Putamen (tissue), 1 donor: ENCODE measurements around the gene ELK3.

Experiments used
- DNase-seq: peaks from one replicate; pipeline ENCODE4 v3.0.0-alpha.2; 2016; ENCODE audit warnings: low spot score

ELK3 gene

DNA sequence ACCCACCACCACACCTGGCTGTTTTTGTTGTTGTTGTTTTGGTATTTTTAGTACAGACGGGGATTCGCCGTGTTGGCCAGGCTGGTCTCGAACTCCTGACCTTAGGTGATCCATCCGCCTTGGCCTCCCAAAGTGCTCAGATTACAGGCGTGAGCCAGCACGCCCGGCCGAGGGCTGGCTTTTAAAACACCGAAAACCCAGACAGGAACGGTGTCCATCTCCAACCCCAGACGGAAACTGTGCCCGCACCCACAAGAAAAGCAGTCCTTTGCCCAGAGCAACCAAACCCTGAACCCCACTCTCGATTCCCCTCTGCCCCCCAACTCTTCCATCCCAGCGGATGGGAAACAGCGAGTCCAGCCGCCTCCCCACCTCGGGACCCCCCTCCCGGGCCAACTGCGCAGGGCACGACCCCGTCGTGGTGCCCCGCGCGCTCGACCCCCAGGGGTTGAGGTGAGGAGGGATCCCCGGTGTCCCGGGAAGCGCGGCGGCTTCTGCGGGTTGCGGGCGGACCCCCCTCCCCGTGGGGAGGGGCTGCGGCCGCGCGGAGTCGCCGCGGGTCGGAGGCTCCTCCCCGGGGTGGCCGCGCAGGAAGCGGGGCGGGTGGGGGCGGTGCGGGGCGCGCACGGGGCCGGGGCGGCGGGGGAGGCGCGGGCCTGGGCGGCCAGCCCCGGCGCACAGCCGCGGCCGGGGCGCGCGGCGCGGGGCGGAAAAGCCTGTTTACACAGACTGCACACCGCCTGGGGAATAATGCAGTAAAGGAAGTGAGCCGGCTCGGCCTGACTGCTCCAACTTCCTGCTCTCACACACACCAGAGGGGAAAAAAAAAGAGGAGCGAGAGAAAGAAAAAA is at the start of gene ELK3:
Gene ELK3, plus strand, starts transcription at position 651 of the 851 bp plus-strand sequence.
- no peak for DNase-seq

DNA sequence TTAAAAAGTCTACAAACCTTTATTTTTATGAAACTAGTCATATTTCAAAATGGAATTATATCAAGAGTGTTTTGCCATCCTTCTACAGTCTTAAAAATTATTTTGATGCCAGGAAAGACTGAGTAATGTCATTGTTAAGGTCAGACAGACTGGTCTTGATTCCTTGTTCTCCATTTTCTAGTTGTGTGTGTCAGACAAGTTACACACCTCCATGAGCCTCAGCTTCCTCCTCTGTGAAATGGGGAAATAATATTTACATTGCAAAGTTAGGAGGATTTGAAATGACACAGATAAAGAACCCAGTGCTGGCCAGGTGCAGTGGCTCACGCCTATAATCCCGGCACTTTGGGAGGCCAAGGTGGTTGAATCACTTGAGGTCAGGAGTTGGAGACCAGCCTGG is 47.4 kb upstream of the ELK3 start:
- DNase-seq, result no peak

DNA sequence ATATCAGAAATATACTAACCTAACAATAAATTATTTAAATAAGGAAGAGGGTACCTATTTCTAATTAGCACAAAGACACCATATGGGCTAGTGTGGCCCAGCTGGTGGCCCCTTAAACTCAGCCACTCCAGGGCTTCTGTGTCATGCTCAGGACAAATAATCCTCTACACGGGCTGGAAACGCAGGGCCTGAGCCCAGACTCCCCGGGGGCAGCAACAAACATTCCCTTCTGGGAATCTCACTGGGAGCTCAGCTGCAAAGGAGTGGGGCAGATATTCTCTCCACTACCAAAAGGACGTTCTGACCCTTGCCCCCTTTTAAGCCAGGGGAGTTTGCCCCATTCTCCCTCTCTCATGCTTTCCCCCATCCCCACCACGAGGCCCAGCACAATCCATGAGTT is 43.7 kb upstream of the ELK3 start:
- no peak for DNase-seq

DNA sequence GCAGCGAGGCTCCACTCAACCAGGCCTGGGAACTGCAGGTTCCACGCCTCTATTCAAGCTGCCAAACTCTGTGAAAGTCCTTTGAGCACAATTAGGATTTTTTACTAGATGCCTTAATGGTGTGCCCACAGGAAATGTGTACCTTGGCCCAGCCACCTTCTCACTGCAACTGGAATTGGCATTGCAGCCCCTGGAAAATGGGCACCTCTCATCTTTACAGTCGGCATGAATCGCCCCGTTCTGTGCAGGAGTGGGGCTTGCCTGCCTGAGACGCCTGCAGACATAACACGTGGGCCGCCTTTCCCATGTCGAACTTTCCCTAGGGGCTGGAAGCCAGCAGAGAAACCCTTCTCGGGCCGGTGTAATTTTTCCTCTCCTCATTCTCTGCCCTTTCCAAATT is 42.0 kb upstream of the ELK3 start:
- no peak for DNase-seq

DNA sequence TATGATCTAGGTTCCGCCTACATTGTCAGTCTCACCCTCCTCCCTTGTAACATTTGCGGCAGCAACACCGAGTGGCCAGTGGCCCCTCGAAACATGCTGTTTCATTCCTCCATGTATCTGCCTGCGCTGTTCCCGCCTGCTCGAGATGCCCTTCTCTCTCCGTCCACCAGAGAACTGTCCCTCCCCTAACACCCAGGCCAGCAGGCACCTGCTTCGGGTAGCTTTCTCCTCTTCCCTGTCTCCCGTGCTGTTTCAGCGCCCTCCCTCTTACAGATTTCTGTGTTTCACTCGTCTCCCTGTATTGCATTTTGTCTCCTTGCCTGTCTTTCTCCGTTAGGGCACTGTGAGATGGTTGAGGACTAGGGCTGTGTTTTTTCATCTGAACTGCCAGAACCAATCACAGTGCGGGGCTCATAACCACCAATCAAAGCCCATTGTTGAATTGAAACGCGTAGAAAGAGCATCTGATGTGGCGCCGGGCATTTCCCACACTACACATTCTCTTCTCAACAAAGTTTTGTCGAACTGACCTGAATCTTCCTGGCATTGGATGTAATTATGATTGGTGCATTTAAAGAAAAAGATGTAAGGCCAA is 40.9 kb upstream of the ELK3 start:
- no peak for DNase-seq

GRCh38 chr12:96155181-96155580 is 39.0 kb upstream of the ELK3 start:
- DNase-seq, result no peak

GRCh38 chr12:96155781-96156180 is 38.4 kb upstream of the ELK3 start:
- no peak for DNase-seq

DNA sequence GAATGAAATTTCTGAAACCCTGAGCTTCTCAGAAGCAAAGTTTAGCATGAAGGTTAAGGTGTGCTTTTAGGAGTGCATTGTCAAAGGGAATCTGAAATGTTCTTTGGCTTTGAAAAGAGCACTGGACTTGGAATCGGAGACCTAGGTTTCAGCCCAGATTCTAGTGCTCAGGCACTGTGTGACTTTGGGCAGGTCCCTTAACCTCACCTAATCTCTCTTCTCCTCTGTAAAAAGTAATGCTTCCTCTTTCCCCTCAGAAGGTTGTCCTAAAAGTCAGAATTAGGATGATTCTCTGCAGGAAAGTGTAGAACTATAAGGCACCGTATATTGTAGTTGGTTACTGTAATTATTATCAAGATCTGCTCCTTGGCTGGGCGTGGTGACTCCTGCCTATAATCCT is 38.0 kb upstream of the ELK3 start:
- DNase-seq, result no peak

DNA sequence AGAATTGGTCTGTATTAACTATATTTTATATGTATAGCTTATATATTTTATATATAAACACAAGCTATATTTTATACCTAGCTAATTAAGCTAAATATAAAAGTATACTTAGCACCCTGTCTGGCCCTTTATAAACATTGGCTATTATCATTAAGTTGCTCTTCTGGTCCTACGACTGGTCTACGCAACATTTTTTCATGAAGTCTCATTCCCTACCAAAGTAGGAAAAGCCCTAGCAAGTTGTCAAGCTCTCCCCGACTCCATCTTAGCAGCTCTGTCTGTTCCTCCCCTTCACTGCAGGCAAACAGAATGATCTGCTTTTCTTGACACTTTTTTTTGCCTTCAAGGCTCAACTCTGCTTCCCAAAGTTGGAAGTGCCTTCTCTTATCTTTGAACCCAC is 36.7 kb upstream of the ELK3 start:
- DNase-seq, result no peak

GRCh38 chr12:96164951-96165811 is 29.0 kb upstream of the ELK3 start:
- no peak for DNase-seq

GRCh38 chr12:96166765-96167164 is 27.4 kb upstream of the ELK3 start:
- DNase-seq, result no peak

- DNase-seq, result no peak
These were observed 26.7 kb upstream of the ELK3 start for GRCh38 chr12:96167492-96167891.

GRCh38 chr12:96170328-96170727 is 23.8 kb upstream of the ELK3 start:
- DNase-seq, result no peak

DNA sequence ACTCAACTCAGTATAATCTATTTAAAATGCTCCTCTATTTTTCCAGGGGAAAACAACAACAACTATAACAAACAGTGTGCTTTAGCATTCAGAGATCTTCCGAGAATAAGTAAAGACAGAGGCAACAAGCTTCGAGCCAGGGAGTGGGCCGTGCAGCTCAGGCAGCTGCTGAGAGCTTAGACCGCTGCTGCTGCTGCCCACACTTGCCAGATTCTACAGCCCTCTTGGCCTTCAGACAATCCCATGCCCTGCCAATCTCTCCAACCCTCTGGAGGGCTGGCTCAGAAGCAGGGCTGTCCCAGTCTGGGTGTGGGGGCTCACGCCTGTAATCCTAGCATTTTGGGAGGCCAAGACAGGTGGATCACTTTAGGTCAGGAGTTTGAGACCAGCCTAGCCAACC is 23.4 kb upstream of the ELK3 start:
- no peak for DNase-seq

- DNase-seq, result no peak
These were observed 22.3 kb upstream of the ELK3 start for GRCh38 chr12:96171905-96172304.

- no peak for DNase-seq
These were observed 21.2 kb upstream of the ELK3 start for GRCh38 chr12:96172981-96173380.

- no peak for DNase-seq
These were observed 17.6 kb upstream of the ELK3 start for GRCh38 chr12:96176575-96176974.

DNA sequence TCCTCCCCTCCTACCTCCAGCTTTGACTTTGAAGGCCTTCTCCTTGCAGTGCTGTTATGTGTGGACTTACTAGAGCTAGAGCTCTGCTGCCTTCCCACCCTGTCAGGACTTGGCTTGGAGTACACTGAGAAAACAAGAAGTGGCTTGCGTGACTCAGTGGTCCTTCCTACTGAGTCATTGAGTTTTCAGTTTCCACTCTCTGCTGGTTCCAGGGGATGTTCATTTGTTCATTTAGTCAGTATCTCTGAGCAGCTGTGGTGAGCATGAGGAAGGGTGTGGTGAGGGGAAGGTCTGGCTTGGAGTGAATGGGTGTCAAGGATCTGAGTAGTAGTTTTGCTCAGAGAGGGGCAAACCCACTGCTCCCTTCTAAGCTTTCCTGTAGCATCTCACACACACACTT is 17.2 kb upstream of the ELK3 start:
- DNase-seq, result no peak

DNA sequence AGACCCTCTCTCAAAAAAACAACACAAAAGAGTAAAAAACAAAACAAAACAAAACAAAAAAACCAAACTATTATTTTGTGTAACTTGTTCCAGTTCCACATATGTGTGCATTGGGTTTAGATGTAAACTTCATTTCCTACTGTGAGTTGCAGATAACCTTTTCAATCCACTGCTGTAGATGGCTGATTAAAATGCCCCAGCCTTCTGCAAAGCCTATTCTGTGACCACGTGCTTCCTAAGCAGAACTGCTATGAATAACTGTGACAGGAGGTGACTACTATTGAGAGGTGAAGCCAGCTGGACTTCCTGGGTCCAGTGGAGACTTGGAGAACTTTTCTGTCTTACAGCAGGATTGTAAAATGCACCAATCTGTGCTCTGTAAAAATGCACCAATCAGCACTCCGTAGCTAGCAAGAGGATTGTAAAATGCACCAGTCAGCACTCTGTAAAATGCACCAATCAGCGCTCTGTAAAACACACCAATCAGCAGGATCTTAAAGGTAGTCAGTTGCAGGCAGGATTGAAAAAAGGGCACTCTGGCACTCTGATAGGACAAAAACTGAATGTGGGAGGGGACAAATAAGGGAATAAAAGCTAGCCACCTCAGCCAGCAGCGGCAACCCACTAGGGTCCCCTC is 10.3 kb upstream of the ELK3 start:
- DNase-seq, result no peak

GRCh38 chr12:96185914-96186313 is 8.3 kb upstream of the ELK3 start:
- DNase-seq, result no peak

- no peak for DNase-seq
These were observed 7.4 kb upstream of the ELK3 start for GRCh38 chr12:96186607-96187301.

- DNase-seq, result no peak
These were observed 6.2 kb upstream of the ELK3 start for GRCh38 chr12:96187956-96188355.
